CD8-positive, alpha-beta memory T cell (primary cell): ENCODE data around the gene TRAF2. TPM values are rescaled to one million over a fixed set of nuclear protein-coding genes. Genes with fewer than 3 reads are reported as not detected.

Experiments
- CTCF ChIA-PET: fragments of 350-600 bp; sonication (Branson Sonifier 250); formaldehyde crosslinking; loops from one replicate; lab custom pipeline; 2021; ENCODE audit warnings: antibody characterized with exemption; lab: Charles Lee
- POLR2A ChIA-PET: fragments of 350-600 bp; sonication (Branson Sonifier 250); formaldehyde crosslinking; loops from one replicate; lab custom pipeline; 2021; ENCODE audit warnings: antibody characterized with exemption; lab: Charles Lee
- DNase-seq, 5 donors: peaks; one replicate each; pipeline versions ENCODE4 v3.0.0 to v3.0.0-alpha.2; 2020 to 2022; ENCODE audit warnings: mixed read lengths in 1 of 5
- H3K27ac ChIP-seq: one replicate; pipeline ENCODE4 v1.7.0; 2013; ENCODE audit warnings: low read depth, mild to moderate bottlenecking, low read length, moderate library complexity
- H3K27me3 ChIP-seq: 2 replicates; pipeline ENCODE4 v1.7.0; 2013; ENCODE audit warnings: low read length, mild to moderate bottlenecking; ENCODE audit not compliant: insufficient read depth, poor library complexity, severe bottlenecking
- H3K36me3 ChIP-seq: 2 replicates; pipeline ENCODE4 v1.7.0; 2013; ENCODE audit warnings: mild to moderate bottlenecking, low read length, moderate library complexity; ENCODE audit not compliant: insufficient read depth
- H3K4me1 ChIP-seq: 2 replicates; pipeline ENCODE4 v1.7.0; 2013; ENCODE audit warnings: mild to moderate bottlenecking, low read length, moderate library complexity; ENCODE audit not compliant: insufficient read depth
- H3K4me3 ChIP-seq: 2 replicates; pipeline ENCODE4 v1.7.0; 2013; ENCODE audit warnings: mild to moderate bottlenecking, low read length
- H3K9me3 ChIP-seq: 2 replicates; pipeline ENCODE4 v1.7.0; 2013; ENCODE audit warnings: mild to moderate bottlenecking, low read length
- H3K27ac Mint-ChIP-seq, 8 donors: one replicate each; pipeline ENCODE4 v1.8.0; 2020 to 2021; ENCODE audit warnings: mixed read lengths in 8 of 8, mild to moderate bottlenecking in 6 of 8, inconsistent platforms in 3 of 8, moderate library complexity in 3 of 8
- H3K27me3 Mint-ChIP-seq, 2 donors: one replicate each; pipeline ENCODE4 v1.8.0; 2020 to 2021; ENCODE audit warnings: mixed read lengths in 2 of 2, mild to moderate bottlenecking in 1 of 2, moderate library complexity in 1 of 2
- H3K36me3 Mint-ChIP-seq, 3 donors: one replicate each; pipeline ENCODE4 v1.8.0; 2020 to 2021; ENCODE audit warnings: mixed read lengths in 3 of 3, inconsistent platforms in 1 of 3, mild to moderate bottlenecking in 1 of 3
- H3K4me1 Mint-ChIP-seq, 3 donors: one replicate each; pipeline ENCODE4 v1.8.0; 2020 to 2021; ENCODE audit warnings: mixed read lengths in 3 of 3, inconsistent platforms in 1 of 3, mild to moderate bottlenecking in 1 of 3
- H3K4me3 Mint-ChIP-seq, 7 donors: one replicate each; pipeline ENCODE4 v1.8.0; 2020 to 2021; ENCODE audit warnings: mixed read lengths in 7 of 7, mild to moderate bottlenecking in 6 of 7, moderate library complexity in 4 of 7, inconsistent platforms in 2 of 7
- H3K9me3 Mint-ChIP-seq, 5 donors: one replicate each; pipeline ENCODE4 v1.8.0; 2020 to 2022; ENCODE audit warnings: mixed read lengths in 5 of 5, mild to moderate bottlenecking in 3 of 5, moderate library complexity in 2 of 5, inconsistent platforms in 1 of 5
- polyA plus RNA-seq: library from polyadenylated mRNA; unstranded; fragments of 300-500 nt; fragmentation: Illumina TruSeq; gene quantifications from one replicate; pipeline ENCODE4 v1.2.3, GENCODE V29; 2021
- total RNA-seq, 2 experiments: library from RNA; stranded (reverse); gene quantifications; one replicate each; pipeline ENCODE4 v1.2.3, GENCODE V29; 2021

The TRAF2 gene
- total and polyA plus RNA-seq, 3 experiments from 2014 or later, result 23.1 to 60.5 (median 53.2) TPM

- Histone ChIP-seq H3K9me3 (no peaks in the 10 kb centered on the region), H3K4me1 (peaks cover 47% of the 10 kb centered on the region), H3K36me3 (no peaks in the 10 kb centered on the region), H3K27ac (no peak overlapping the region), H3K4me3 (no peak overlapping the region), H3K27me3 (no peaks in the 10 kb centered on the region)
- ChIA-PET POLR2A (interaction anchor here (0.5 to 1.4 kb wide), 5 partner anchors 14 to 74 kb away, joined by 6 to 11 read pairs (median 7); partner anchors contain the start of gene PAXX), CTCF (interaction anchor here (1.4 to 2.6 kb wide), 3 partner anchors 12 to 74 kb away, joined by 7 to 13 read pairs (median 9); no protein-coding TSS in a partner anchor)
- Mint-ChIP-seq H3K4me3 (peak overlapping the region in 4 of 7 donors; percentile 65 to 86 (median 74)), H3K4me1 (peaks cover 43 to 86% (median 45%) of the 10 kb centered on the region in 3 donors), H3K27me3 (peaks cover 0 to 3% of the 10 kb centered on the region in 2 donors), H3K36me3 (peaks cover 0 to 12% (median 0%) of the 10 kb centered on the region in 3 donors), H3K27ac (peak overlapping the region in 5 of 8 donors; percentile 61 to 97 (median 91)), H3K9me3 (peaks cover 0 to 5% (median 2%) of the 10 kb centered on the region in 5 donors)
- DNase-seq, result no peak
Observed at GRCh38 chr9:136960938-136961275, 74.6 kb downstream of the TRAF2 start.

- Histone ChIP-seq H3K4me1 (peaks cover 52% of the 10 kb centered on the region), H3K9me3 (no peaks in the 10 kb centered on the region), H3K36me3 (no peaks in the 10 kb centered on the region), H3K27me3 (no peaks in the 10 kb centered on the region), H3K27ac (no peak overlapping the region), H3K4me3 (no peak overlapping the region)
- Mint-ChIP-seq H3K27ac (peak overlapping the region in 5 of 8 donors; percentile 29 to 93 (median 69)), H3K9me3 (peaks cover 0 to 3% (median 0%) of the 10 kb centered on the region in 5 donors), H3K36me3 (peaks cover 0 to 7% (median 0%) of the 10 kb centered on the region in 3 donors), H3K4me1 (peaks cover 44 to 86% (median 48%) of the 10 kb centered on the region in 3 donors), H3K4me3 (peak overlapping the region in 3 of 7 donors; percentile 72 to 86 (median 78)), H3K27me3 (peaks cover 0 to 3% of the 10 kb centered on the region in 2 donors)
- ChIA-PET CTCF (interaction anchor here (1.1 to 2.3 kb wide), 6 partner anchors 14 to 74 kb away, joined by 3 to 13 read pairs (median 8); partner anchors contain the start of genes C8G and FBXW5), POLR2A (interaction anchor here (0.5 kb wide), 1 partner anchor 38 kb away, joined by 7 read pairs; no protein-coding TSS in a partner anchor)
- no peak for DNase-seq
Observed at GRCh38 chr9:136961279-136962065, 75.2 kb downstream of the TRAF2 start.

- Histone ChIP-seq H3K9me3 (no peaks in the 10 kb centered on the region), H3K36me3 (no peaks in the 10 kb centered on the region), H3K27me3 (no peaks in the 10 kb centered on the region), H3K4me1 (peaks cover 52% of the 10 kb centered on the region), H3K4me3 (no peak overlapping the region), H3K27ac (no peak overlapping the region)
- H3K36me3 Mint-ChIP-seq, result peaks cover 0 to 3% (median 0%) of the 10 kb centered on the region in 3 donors
- DNase-seq, result no peak
- CTCF ChIA-PET, result interaction anchor here (1.1 to 2.0 kb wide), 4 partner anchors 13 to 72 kb away, joined by 3 to 13 read pairs (median 6); partner anchors contain the start of genes C8G and FBXW5
- peak overlapping the region in 6 of 8 donors; percentile 72 to 93 (median 86) for H3K27ac Mint-ChIP-seq
- H3K4me1 Mint-ChIP-seq, result peaks cover 41 to 83% (median 46%) of the 10 kb centered on the region in 3 donors
- peaks cover 0 to 3% of the 10 kb centered on the region in 2 donors for H3K27me3 Mint-ChIP-seq
- H3K9me3 Mint-ChIP-seq, result no peaks in the 10 kb centered on the region
- H3K4me3 Mint-ChIP-seq, result peak overlapping the region in 2 of 7 donors; percentile 55 to 81
- POLR2A ChIA-PET, result no interaction called here
Observed at GRCh38 chr9:136962163-136962562, 75.8 kb downstream of the TRAF2 start.

GRCh38 chr9:136962701-136963248, 76.5 kb downstream of the TRAF2 start:
- H3K27ac ChIP-seq, result no peak overlapping the region
- Mint-ChIP-seq H3K36me3 (peaks cover 0 to 3% (median 0%) of the 10 kb centered on the region in 3 donors), H3K27ac (peak overlapping the region; percentile 72 to 95 (median 86)), H3K4me1 (peaks cover 41 to 80% (median 47%) of the 10 kb centered on the region in 3 donors), H3K27me3 (peaks cover 0 to 3% of the 10 kb centered on the region in 2 donors), H3K9me3 (no peaks in the 10 kb centered on the region), H3K4me3 (peak overlapping the region in 6 of 7 donors; percentile 34 to 68 (median 52))
- no peaks in the 10 kb centered on the region for H3K36me3 ChIP-seq
- peaks cover 52% of the 10 kb centered on the region for H3K4me1 ChIP-seq
- POLR2A ChIA-PET, result no interaction called here
- CTCF ChIA-PET, result interaction anchor here (1.1 to 2.0 kb wide), 4 partner anchors 12 to 72 kb away, joined by 3 to 13 read pairs (median 6); partner anchors contain the start of genes C8G and FBXW5
- H3K9me3 ChIP-seq, result no peaks in the 10 kb centered on the region
- no peak overlapping the region for H3K4me3 ChIP-seq
- H3K27me3 ChIP-seq, result no peaks in the 10 kb centered on the region
- DNase-seq, result no peak

- CTCF ChIA-PET, result interaction anchor here (0.9 to 2.0 kb wide), 2 partner anchors 12 to 33 kb away, joined by 3 to 13 read pairs; partner anchors contain the start of gene CLIC3
- peak overlapping the region in 6 of 8 donors; percentile 72 to 95 (median 84) for H3K27ac Mint-ChIP-seq
Observed at GRCh38 chr9:136963341-136963740, 77.0 kb downstream of the TRAF2 start.

GRCh38 chr9:136963751-136964150, 77.4 kb downstream of the TRAF2 start:
- Histone ChIP-seq H3K27ac (no peak overlapping the region), H3K27me3 (no peaks in the 10 kb centered on the region), H3K4me3 (no peak overlapping the region), H3K36me3 (no peaks in the 10 kb centered on the region), H3K4me1 (peaks cover 52% of the 10 kb centered on the region), H3K9me3 (no peaks in the 10 kb centered on the region)
- no peak overlapping the region for H3K27ac Mint-ChIP-seq
- ChIA-PET CTCF (interaction anchor here (0.8 to 2.0 kb wide), 5 partner anchors 11 to 122 kb away, joined by 3 to 13 read pairs (median 3); partner anchors contain the start of genes AJM1, CLIC3 and FBXW5), POLR2A (no interaction called here)
- no peaks in the 10 kb centered on the region for H3K9me3 Mint-ChIP-seq
- DNase-seq, result no peak
- H3K36me3 Mint-ChIP-seq, result peaks cover 0 to 3% (median 0%) of the 10 kb centered on the region in 3 donors
- H3K4me1 Mint-ChIP-seq, result peaks cover 41 to 73% (median 42%) of the 10 kb centered on the region in 3 donors
- H3K4me3 Mint-ChIP-seq, result peak overlapping the region in 1 of 7 donors; percentile 68
- H3K27me3 Mint-ChIP-seq, result peaks cover 0 to 3% of the 10 kb centered on the region in 2 donors

More at GRCh38 chr9:136963341-136963740, 77.0 kb downstream of the TRAF2 start:
- POLR2A ChIA-PET, result no interaction called here
- peaks cover 52% of the 10 kb centered on the region for H3K4me1 ChIP-seq
- H3K27ac ChIP-seq, result no peak overlapping the region
- H3K9me3 ChIP-seq, result no peaks in the 10 kb centered on the region
- Mint-ChIP-seq H3K4me1 (peaks cover 41 to 77% (median 43%) of the 10 kb centered on the region in 3 donors), H3K27me3 (peaks cover 0 to 3% of the 10 kb centered on the region in 2 donors), H3K36me3 (peaks cover 0 to 3% (median 0%) of the 10 kb centered on the region in 3 donors), H3K9me3 (no peaks in the 10 kb centered on the region), H3K4me3 (peak overlapping the region in 4 of 7 donors; percentile 19 to 68 (median 60))
- no peaks in the 10 kb centered on the region for H3K27me3 ChIP-seq
- H3K36me3 ChIP-seq, result no peaks in the 10 kb centered on the region
- no peak for DNase-seq
- H3K4me3 ChIP-seq, result no peak overlapping the region

- ChIA-PET CTCF (interaction anchor here (0.8 to 2.5 kb wide), 6 partner anchors 12 to 122 kb away, joined by 3 to 8 read pairs (median 3); partner anchors contain the start of genes AJM1, CLIC3, FBXW5 and PAXX), POLR2A (interaction anchor here (2.2 kb wide), 1 partner anchor 11 kb away, joined by 6 read pairs; no protein-coding TSS in a partner anchor)
Observed at GRCh38 chr9:136964171-136964689, 77.9 kb downstream of the TRAF2 start.

More at GRCh38 chr9:136964171-136964689, 77.9 kb downstream of the TRAF2 start:
- H3K4me3 Mint-ChIP-seq, result peak overlapping the region in 4 of 7 donors; percentile 19 to 68 (median 46)
- peak overlapping the region in 6 of 8 donors; percentile 54 to 94 (median 80) for H3K27ac Mint-ChIP-seq
- no peaks in the 10 kb centered on the region for H3K9me3 Mint-ChIP-seq
- no peaks in the 10 kb centered on the region for H3K36me3 ChIP-seq
- peaks cover 39 to 68% (median 41%) of the 10 kb centered on the region in 3 donors for H3K4me1 Mint-ChIP-seq
- H3K36me3 Mint-ChIP-seq, result peaks cover 0 to 3% (median 0%) of the 10 kb centered on the region in 3 donors
- no peak overlapping the region for H3K4me3 ChIP-seq
- H3K9me3 ChIP-seq, result no peaks in the 10 kb centered on the region
- no peaks in the 10 kb centered on the region for H3K27me3 ChIP-seq
- H3K27ac ChIP-seq, result peak overlapping the region; percentile 16
- H3K27me3 Mint-ChIP-seq, result peaks cover 0 to 3% of the 10 kb centered on the region in 2 donors
- H3K4me1 ChIP-seq, result peaks cover 47% of the 10 kb centered on the region
- DNase-seq, result no peak
